ENCODE measurements around the gene PERCC1.

Gene PERCC1

DNA sequence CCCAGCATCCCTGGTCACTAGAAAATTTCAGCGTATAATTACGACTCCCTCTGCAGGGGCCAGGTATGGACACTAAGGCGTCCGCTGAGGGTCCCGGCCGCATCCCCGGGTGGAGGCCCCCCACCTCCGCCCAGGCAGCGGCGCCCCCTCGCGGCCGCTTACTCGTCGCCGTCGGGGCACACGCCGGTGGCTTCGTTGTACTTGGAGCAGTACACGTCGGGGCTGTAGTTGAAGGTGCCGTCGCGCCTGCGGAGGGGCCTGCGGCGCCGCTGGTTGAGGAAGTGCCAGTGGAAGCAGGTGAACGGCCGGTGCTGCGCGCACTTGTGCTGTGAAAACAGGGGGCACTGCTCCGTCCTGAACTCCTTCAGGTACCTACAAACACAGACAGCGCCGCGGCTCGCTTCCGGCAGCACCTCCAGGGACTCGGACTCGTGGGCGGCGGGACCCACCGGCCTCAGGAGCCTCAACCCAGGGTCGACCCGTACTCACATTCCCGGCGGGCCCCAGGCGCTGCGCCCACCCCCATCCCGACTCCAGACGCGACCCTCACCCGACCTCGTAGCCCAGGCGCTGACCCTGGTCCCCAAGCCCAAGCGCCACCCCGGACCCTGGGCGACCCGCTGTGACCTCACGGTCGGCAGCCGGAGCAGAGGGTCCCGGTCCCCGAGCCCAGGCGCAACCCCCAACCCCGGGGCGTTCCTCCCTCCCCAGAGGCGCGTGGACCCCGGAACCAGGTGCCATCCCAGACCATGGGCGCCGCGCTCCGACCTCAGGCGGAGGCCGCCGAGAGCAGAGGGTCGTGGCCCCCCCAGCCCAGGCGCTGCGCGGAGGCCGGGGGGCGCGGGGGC is 17.0 kb upstream of the PERCC1 start:
- no peak for DNase-seq

DNA sequence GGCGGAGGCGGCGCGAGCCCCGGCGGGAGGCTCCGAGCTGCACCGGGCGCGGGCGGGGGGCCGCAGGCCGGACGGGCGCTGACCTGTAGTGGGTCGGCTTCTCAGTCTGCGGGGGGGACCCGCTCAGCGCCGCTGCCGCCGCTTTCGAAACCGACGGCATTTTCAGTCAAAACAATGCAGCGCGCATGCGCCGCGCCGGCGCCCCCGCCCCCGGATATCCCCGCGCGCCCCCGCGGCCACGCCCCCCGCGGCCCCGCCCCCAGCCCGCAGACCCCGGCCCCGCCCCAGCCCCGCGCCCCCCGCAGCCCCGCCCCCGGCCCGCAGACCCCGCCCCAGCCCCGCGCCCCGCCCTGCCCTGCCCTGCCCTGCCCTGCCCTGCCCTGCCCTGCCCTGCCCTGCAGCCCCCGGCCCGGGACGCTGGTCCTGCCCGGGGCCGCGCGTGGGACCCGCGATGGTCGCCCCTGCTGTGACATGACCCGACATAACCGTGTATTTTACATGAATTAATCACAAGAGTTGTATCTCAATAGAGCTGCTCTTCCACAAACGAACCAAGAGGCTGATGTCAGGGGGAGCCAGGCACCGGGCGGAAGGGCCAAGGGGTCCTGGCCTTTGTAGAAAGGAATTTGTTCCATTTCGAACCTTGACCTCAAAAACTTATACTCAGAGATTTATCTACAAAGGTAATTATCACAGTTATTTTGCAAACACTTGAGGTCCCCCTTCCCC is 16.2 kb upstream of the PERCC1 start, which contains the start of gene UNKL:
Gene UNKL, minus strand, starts transcription at position 173 of the 729 bp plus-strand sequence. Its CDS starts 13 bp downstream, at position 160.
- DNase-seq, result no peak

DNA sequence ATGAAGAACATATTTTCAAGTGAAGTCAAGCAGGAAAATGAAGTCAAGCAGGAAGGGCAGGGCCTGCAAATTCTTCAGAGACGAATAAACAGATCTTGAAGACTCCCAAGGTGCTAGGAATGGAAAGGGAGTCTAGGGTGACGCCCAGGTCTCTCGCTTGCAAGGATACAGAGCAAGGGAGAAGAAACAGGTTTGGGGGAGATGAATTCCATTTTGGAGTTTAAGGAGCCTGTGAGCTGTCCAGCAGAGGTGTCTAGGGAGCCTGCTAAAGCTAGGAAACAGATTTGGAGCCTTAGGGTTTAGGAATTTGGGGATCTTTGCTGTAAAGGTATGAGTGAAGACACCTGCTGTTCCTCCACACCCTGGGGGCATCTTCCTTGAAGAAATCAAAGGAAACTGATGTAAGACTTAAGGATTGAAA is 14.3 kb upstream of the PERCC1 start:
- no peak for DNase-seq

DNA sequence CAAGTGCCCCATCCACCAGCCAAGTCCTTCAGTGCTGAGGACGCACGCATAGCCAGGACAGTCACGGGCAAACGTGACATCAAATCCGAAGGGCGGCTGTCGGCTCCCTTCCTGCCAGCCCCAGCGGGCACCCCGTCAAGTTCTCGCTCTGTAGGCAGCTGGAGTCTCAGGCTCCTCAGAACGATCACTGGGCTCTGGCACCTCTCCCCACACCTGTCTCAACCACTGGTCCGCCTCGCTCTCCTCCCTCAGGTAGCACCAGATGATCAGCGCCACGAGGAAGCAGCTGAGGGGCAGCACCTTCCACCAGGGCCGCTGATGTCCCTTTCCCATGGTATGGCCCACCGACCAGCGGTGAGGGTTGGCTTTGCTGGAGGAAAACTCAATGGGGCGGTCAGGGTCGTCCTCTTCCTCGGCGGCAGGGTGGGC is 10.8 kb upstream of the PERCC1 start:
- no peak for DNase-seq

DNA sequence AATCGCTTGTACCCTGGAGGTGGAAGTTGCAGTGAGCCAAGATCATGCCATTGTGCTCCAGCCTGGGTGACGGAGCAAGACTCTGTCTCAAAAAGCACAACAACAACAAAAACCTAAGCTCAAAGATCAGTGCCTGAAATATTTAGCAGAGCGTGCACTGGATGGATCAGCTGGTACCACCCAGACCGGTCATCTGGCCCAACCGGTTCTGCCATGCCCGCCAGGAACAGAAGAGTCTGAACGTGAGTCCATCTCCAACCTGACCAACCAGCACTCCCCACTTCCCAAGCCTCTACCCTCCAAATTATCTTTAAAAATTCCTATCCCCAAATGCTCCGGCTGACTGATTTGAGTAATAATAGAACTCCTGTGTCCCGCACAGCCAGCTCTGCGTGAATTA is 8.8 kb upstream of the PERCC1 start:
- DNase-seq, result no peak

DNA sequence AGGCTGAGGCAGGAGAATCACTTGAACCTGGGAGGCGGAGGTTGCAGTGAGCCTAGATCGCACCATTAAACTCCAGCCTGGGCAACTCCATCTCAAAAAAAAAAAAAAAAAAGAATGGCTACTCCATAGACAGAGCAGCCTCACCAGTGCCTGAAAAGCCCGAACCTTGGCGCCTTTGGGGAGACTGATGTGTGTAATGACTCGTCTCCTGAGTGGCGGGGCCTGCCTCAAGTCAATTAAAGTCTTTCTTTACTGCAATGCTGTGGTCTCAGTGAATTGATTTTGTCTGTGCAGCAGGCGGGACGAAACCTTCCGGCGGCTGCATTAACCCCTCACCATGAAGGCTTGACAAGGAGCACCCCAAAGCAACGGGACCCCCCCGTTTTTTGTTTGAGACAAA is 6.8 kb upstream of the PERCC1 start:
- DNase-seq, result no peak

DNA sequence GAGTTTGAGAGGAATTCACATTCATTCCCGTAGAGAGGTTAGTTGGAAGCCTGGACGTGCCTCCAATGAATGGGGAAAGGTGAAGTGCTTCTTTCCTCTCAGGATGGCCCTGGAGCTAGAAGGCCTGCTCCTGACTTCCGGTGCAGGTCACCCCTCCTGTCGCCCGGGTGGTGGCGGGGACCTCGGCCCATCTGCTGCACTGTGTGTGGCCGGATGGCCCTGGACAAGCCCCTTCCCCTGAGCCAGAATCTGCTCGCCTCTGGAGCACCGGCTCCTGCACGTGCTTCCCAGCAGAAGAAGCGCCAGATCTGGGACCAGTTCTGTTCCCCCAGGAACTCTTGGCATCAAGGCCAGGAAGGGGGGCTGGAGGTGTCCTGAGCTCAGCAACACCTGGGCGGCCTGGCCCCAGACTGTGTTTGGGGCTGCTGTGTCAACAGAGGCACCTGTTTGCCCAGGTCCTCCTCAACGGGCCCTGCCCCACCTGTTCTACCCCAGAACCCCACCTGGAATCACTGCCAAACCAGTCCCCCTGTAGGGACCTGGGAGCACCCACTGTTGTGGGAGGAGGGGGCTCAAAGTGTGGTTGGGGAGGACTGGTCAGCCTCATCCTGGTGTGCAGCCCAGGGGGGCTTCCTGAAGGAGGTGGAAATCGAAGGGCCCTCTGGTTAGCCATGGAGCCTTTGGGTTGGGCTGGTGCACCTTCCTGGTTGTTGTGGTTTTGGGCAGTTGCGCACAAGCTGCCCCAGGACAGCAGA is 5.1 kb upstream of the PERCC1 start:
- no peak for DNase-seq

DNA sequence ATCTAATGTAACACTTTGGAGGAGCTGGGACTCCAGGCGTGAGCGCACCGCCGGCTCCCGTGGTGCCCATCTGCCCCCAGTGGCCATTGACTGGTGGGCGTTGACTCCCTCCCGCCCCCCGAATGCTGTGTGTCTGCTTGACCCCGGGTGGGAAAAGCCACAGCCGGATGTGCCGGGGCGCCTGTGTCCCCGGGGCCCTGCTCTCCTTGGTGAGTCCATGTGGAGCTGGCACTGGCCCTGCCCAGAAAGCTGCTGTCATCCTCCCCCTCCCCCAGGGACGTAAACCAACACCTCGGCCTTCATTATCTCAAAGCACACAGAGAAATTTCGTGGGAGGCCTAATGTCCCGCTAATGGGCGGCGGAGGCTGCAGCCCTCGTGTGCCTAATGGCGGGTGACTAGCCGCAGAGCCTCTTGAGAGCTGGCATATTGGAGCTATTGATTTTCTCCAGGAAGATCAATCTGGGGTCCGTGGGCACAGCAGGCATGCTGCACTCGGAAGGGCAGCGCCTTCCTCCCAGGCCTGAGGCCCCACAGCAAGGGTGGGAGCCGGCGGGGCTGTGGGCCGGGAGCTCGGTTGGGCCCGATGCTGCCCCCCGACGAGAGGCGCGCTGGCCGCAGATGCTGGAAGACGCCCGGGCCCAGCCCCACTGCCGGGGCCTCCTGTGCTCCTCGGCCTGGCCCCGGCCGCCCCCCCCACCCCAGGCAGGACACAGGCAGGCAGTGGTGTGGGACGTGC is 4.0 kb upstream of the PERCC1 start:
- no peak for DNase-seq

DNA sequence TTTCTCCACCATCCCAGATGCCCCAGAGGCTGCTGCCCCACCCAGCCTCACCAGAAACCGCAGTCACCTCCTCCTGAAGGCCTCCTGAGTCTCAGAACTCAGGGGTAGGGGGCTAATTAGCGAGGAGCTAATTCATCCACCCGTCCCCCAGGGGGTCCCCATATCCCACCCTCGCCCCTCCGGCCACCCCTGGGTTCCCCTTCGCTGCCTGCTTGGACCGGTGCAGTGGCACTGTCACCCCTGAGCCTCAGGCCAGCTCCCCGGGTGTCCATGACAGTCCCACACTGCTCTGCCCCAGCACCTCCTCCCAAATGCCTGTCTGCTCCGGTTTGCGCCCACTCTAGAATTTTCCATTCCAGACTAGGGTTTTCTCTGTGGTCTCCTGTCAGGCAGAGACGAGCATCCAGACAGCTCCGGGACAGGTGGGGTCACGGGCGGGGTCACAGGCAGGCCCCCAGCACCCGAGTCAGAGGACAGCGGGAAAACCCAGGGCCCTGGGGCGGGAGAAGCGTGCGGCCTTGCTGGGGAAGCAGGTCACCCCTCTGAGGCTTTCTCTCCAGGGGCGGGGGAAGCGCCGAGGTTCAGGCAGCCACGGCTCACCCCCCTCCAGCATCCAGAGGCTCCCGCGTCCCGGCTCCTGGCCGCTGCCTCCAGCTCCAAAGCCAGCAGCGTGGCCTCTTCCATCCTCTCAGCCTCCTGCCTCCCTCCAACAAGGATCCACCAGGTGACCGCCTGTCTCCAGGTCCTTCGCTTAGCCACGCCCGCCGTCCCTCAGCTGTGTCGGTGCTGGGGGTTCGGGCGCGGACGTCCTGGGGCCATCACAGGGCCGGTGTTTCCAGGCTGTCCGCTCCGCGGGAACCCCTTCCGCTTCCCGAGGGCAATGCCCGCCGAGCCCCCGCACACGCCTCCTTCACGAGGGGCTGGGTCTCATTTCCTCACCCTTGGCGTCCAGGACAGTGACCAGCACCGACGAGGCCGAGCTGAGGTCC is 3.1 kb upstream of the PERCC1 start:
- no peak for DNase-seq

DNA sequence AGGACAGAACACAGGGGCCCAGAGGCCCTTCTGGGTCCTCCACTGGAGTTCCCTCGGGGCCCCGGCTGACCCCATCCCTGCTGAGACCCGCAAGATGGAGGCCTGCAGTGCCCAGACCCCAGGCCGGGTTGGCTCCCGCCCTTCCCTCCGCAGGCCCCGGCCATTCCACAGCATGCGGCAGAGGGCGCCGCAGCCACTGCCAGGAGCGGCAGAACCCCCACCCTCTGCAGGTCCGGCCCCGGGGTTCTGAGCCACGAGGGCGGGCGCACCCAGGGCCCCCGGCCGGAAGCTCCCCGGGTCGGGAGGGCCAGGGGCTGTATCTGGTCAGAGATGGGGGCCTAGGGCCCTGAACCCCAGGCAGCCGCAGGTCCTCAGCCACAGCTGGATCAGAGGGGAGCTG is 2.4 kb upstream of the PERCC1 start:
- DNase-seq, result no peak

DNA sequence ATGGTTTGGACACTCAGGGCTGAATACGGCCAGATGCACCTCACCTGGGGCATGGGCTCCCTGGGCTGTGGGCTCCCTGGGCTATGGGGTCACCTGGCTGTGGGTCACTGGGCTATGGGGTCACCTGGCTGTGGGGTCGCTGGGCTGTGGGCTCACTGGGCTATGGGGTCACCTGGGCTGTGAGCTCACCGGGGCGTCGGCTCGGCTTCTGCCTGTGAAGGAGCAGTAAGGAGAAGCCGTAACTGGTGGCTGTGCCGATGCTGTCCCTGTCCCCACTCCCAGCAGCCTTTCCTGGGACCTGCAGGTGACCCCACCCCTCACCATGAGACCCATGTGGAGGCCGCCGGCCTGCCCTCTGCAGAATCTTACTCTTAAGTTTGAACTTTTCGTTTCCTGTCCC is 1.9 kb upstream of the PERCC1 start:
- no peak for DNase-seq

DNA sequence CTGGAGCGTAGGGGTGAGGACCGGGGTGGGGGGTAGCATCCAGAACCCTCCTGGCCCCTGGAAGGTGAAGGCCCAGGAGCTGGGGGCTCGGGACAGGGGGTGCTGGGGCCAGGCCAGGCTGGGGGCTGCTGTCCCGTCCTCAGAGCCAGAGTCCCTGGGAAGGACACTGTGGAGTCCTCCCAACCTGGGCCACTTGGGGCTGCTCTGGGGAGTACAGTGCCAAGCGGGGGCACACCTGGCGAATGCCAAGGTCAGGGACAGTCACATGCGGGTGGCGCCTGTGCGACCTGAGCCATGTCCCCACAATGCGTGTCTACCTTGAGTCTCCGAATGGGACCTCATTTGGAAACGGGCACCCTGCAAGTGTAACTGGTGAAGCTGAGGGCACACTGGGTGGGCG is 1.2 kb upstream of the PERCC1 start:
- DNase-seq, result no peak

DNA sequence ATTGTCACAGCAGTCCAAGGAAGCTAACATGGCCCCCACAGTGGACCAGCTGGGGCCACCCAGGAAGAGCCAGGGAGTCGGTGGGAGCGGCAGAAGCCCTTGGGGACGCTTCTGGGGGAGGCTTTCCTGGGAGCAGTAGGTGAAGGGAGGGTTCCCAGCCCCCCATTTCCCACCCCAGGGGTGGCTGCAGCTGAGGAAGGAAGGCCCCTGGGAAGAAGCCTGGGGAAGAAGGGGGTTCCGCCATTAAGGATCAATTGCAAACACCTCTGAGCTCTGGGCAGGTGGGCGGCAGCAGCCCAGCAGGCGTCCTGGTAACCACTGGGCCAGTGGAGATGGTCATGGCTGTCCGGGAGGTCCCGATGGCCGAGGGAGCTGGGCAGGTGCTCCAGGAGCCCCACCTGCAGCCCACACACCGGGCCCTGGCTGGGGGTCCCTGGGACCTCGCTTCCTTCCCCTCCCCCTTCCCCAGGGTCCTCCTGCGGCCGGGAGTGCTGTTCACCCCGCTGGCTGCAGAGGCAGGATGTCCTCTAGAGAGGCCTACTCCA is 592 bp upstream of the PERCC1 start:
- no peak for DNase-seq

DNA sequence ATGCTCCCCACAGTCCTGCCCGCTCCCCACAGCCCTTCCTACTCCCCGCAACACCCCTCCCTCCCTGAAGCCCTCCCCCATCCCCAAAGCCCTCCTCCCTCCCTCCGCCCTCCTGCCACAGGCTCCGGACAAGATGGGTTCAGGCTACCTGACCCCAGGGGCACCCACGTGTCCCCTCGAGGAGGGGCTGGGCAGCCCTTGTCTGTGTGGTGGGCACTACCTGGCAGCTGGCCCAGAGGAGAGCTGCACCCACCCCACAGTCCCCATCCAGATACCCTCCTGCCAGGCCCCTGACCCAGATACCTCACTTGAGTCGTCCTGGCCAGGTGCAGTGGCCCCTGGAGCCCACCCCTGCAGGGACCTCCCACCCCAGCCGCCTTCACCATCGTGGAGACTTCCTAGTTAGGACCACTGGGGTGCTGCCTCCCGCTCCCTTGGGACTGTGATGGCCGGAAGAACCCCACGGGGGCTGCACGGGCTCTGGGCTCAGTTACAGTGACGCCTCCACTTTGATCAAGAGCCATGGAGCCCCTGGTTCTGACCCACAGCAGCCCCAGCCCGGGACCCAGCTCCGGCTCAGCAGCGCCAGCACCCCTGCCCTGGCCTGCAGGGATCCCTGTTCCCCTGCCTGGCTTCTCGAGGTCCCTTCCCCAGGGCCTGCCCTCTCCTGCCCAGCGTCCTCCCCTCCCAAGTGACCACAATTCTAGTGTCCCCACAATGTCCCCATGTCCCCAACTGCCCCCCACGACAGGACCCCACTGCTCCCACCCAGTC is 806 bp downstream of the PERCC1 start:
- no peak for DNase-seq

DNA sequence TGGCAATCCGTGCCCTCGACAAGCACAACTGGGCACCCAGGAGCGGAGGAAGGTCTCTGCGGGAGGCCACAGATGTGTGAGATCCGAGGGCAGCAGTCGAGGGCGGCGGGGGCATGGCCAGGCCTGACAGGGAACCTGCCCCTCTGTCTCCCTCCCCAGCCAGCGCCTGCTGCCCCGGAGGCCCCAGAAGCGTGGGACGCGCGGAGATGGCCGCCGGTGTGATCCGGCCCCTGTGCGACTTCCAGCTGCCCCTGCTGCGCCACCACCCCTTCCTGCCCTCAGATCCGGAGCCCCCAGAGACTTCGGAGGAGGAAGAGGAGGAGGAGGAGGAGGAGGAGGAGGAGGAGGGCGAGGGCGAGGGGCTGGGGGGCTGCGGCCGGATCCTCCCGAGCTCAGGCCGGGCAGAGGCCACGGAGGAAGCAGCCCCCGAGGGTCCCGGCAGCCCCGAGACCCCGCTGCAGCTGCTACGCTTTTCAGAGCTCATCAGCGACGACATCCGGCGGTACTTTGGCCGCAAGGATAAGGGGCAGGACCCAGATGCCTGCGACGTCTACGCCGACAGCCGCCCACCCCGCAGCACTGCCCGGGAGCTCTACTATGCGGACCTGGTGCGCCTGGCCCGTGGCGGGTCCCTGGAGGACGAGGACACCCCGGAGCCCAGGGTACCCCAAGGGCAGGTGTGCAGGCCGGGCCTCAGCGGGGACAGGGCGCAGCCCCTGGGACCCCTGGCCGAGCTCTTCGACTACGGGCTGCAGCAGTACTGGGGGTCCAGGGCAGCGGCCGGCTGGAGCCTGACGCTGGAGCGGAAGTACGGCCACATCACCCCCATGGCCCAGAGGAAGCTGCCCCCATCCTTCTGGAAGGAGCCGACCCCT is 1.7 kb downstream of the PERCC1 start:
- DNase-seq, result no peak

DNA sequence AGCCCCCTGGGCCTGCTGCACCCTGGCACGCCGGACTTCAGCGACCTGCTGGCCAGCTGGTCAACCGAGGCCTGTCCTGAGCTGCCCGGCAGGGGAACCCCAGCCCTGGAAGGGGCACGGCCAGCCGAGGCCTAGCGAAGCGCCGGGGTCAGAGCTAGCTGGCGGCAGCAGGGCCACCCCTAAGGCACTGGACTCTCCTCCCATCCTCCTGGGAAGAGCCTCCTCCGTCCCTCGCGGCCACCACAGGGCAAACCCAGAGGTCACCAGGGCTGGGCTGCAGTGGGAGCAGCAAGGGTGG is 2.3 kb downstream of the PERCC1 start:
- DNase-seq, result no peak

DNA sequence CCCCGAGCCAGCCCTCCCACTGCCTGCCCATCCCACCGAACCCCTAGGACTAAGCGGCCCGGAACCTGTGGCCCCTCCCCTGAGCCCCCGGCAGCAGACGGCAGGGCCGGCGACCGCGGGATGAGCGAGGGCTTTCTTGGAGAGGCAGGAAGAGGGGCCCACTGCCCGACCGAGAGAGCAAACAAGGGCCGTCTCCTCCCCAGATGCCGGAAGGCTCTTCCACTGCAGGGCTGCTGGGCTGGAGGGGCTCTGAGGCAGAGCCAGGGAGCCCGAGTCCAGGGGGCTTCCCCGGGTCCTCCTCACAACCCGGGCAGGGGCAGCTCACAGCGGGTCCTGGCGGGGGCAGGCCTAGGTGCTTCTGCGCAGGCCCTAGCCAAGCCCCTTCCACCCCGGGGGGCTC is 2.9 kb downstream of the PERCC1 start:
- DNase-seq, result no peak

DNA sequence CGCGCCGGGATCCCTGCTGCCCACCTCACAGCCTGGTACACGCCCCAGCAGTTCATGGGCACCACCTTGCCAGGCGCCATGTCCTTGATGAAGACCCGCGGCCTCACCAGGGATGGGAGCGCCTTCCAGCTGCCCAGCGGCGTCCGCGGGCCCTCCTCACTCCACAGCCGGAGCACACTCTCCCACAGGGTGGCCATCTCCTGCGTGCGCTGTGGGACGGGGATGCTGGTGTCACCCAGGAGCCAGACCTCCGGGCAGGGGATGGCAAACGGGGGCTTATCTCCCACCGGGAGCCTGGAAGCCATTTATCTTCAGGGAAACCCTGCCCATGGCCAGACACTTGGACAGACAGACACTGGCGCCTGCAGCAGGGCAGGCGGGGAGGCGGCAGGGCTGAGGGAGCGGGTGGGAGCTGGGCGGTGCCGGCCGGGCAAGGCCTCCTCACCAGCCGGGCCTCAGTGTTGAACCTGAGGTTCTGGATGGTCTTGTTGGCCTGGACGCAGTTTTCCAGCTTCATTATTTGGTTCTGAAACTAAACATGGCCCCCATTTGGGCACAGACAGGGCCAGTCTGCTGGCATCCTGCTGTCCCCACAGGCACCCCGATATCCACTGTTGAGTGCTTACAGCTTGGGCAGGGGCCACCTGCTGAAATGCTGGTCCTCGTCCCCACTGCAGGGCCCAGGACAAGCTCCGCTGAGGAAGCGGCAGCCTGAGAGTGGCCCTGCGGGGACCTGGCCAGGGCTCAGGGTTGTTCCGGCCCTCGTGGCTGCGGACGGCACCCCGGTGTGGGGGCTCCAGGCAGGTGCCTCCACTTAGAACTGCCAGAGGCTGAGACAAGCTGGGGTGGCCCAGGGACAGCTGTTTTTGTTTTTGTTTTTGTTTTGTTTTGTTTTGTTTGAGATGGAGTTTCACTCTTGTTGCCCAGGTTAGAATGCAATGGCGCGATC is 4.0 kb downstream of the PERCC1 start:
- DNase-seq, result no peak

Data from SIG-M5 (cell line).